Measurements from ENCODE around the gene OR2B2. TPM values are rescaled to one million over a fixed set of nuclear protein-coding genes. Genes with fewer than 3 reads are reported as not detected.

Gene OR2B2
- total RNA-seq, 1 donor from 2014 or later: not detected

DNA sequence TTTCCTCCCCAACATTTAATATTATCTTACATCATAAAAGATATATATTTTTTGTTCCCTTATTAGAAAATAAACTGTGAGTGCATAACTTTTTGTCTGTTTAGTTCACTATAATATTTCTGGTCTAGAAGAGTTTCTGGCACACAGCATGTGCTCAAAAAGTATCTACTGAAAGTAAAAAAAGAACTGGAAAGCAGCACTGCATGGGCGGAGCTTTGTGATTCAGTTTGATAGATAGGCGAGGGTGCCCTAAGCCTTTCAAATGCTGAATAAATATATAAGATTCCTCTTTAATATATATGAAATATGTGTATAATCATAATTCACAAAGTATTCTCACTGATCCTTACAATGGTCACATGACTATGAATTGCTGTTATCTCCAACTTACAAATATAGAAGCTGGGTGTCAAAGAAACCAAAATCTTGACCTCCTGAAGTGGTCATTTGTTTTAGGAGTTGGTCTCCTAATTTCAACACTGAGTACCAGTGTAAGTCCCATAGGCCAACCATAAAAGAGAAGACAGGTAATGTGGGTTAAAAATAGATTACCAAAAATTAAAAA, 50.8 kb downstream of the OR2B2 start:
- no peak overlapping the region for H3K4me3 ChIP-seq
- intact Hi-C loops (cut with DNase I): loop anchor here (10.0 kb wide), 1 partner anchor 1267 kb away; the partner anchor contains the start of gene ABT1
- no peaks in the 10 kb centered on the region for H3K27me3 ChIP-seq
- no peak for DNase-seq (ENCODE audit: low spot score in 2 of 2)
- TF ChIP-seq CTCF (IDR thresholded peaks at IDR 0.05): no peak
- H3K4me1 ChIP-seq: peaks cover 1 to 7% of the 10 kb centered on the region in 2 donors
- H3K27ac ChIP-seq: no peak overlapping the region
- no peaks in the 10 kb centered on the region for H3K9me3 ChIP-seq
- no peaks in the 10 kb centered on the region for H3K36me3 ChIP-seq

Other genes with a start within 250 kb of the OR2B2 start
- not detected for gene OR2B6, start 44.8 kb upstream of the OR2B2 start, total RNA-seq
- not detected for gene ZNF165, start 168.2 kb upstream of the OR2B2 start, total RNA-seq
- gene ZSCAN16, start 212.2 kb upstream of the OR2B2 start, total RNA-seq: not detected
- 8.7 TPM for gene ZKSCAN8, start 229.5 kb upstream of the OR2B2 start, total RNA-seq

Measured in ascending aorta (tissue), 2 donors.